KMS-11 (cell line): ENCODE measurements around the gene CAMTA1.

Source experiments
- H2AFZ ChIP-seq: fragments of 200-600 bp; sonication (generic); 2 replicates; pipeline ENCODE4 v1.6.1; 2016; ENCODE audit warnings: antibody characterized with exemption, mixed run types, low read depth
- H3K27ac ChIP-seq: fragments of 200-600 bp; sonication (generic); 2 replicates; pipeline ENCODE4 v1.6.1; 2016; ENCODE audit warnings: mild to moderate bottlenecking, mixed run types
- H3K27me3 ChIP-seq: fragments of 200-600 bp; sonication (generic); 2 replicates; pipeline ENCODE4 v1.6.1; 2017; ENCODE audit warnings: mild to moderate bottlenecking, low read depth, mixed run types, moderate library complexity; ENCODE audit not compliant: insufficient read depth
- H3K36me3 ChIP-seq: fragments of 200-600 bp; sonication (generic); 2 replicates; pipeline ENCODE4 v1.6.1; 2017; ENCODE audit warnings: mild to moderate bottlenecking, mixed run types; ENCODE audit not compliant: insufficient read depth
- H3K4me1 ChIP-seq: fragments of 200-600 bp; sonication (generic); 2 replicates; pipeline ENCODE4 v1.6.1; 2016; ENCODE audit warnings: mild to moderate bottlenecking, low read depth, mixed run types; ENCODE audit not compliant: poor library complexity, severe bottlenecking
- H3K4me2 ChIP-seq: fragments of 200-600 bp; sonication (generic); 2 replicates; pipeline ENCODE4 v1.7.0; 2016; ENCODE audit warnings: mild to moderate bottlenecking, mixed run types
- H3K4me3 ChIP-seq: fragments of 200-600 bp; sonication (generic); IDR thresholded peaks from 2 replicates; pipeline ENCODE4 v1.6.1; 2017; ENCODE audit warnings: low read depth, low read length, mixed read lengths; ENCODE audit not compliant: insufficient read depth
- H3K79me2 ChIP-seq: fragments of 200-600 bp; sonication (generic); 2 replicates; pipeline ENCODE4 v1.6.1; 2016; ENCODE audit warnings: low read depth, mixed run types; ENCODE audit not compliant: insufficient read depth
- H3K9ac ChIP-seq: fragments of 200-600 bp; sonication (generic); 2 replicates; pipeline ENCODE4 v1.6.1; 2016; ENCODE audit warnings: mild to moderate bottlenecking, mixed run types
- H4K20me1 ChIP-seq: fragments of 200-600 bp; sonication (generic); 2 replicates; pipeline ENCODE4 v1.6.1; 2016; ENCODE audit warnings: mild to moderate bottlenecking, mixed run types; ENCODE audit not compliant: insufficient read depth
- CTCF ChIP-seq: fragments of 200-600 bp; sonication (generic); conservative IDR thresholded peaks from 2 replicates; pipeline ENCODE4 v1.6.1; 2017; ENCODE audit warnings: low read depth, mild to moderate bottlenecking, antibody characterized with exemption, low read length, moderate library complexity, mixed read lengths

Gene CAMTA1

DNA sequence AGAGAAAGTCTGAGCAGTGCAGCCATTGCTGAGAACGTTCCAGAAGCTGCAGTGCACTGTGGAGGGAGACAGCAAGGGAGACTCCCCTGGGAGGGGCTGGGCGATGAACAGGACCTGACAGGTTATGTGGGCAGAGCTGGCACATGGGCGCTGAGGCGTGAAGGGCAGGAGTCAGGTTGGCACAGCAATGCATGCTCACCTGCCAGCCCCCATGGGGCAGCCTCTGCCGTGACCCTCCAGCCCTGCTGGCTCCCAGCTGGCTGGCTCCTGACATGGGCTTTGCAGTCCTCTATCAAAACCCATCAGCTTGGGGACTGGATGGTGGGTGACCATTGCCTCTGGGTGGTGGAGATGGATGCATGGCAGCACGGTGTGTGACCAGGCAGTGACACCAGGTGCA, 300.3 kb downstream of the CAMTA1 start:
- no peak overlapping the region for H3K27ac ChIP-seq
- no peaks in the 10 kb centered on the region for H4K20me1 ChIP-seq
- no peak overlapping the region for H3K4me3 ChIP-seq
- no peaks in the 10 kb centered on the region for H3K79me2 ChIP-seq
- no peak overlapping the region for H3K9ac ChIP-seq
- H2AFZ ChIP-seq: no peak overlapping the region
- H3K36me3 ChIP-seq: no peaks in the 10 kb centered on the region
- no peak overlapping the region for H3K4me2 ChIP-seq
- H3K27me3 ChIP-seq: peaks cover 39% of the 10 kb centered on the region; the same call in 1 of the 2 replicates
- no peak for TF ChIP-seq CTCF
- no peaks in the 10 kb centered on the region for H3K4me1 ChIP-seq

- Histone ChIP-seq H3K4me3 (no peak overlapping the region), H3K36me3 (no peaks in the 10 kb centered on the region)
- TF ChIP-seq CTCF: no peak
Observed at GRCh38 chr1:7086106-7086505, 300.9 kb downstream of the CAMTA1 start.

GRCh38 chr1:7087888-7088287, 302.6 kb downstream of the CAMTA1 start:
- H3K36me3 ChIP-seq: no peaks in the 10 kb centered on the region
- H3K4me2 ChIP-seq: no peak overlapping the region
- peaks cover 53% of the 10 kb centered on the region; the same call in 1 of the 2 replicates for H3K27me3 ChIP-seq
- no peaks in the 10 kb centered on the region for H3K4me1 ChIP-seq
- no peak overlapping the region for H3K4me3 ChIP-seq
- H3K9ac ChIP-seq: no peak overlapping the region
- no peaks in the 10 kb centered on the region for H3K79me2 ChIP-seq
- H4K20me1 ChIP-seq: no peaks in the 10 kb centered on the region
- no peak overlapping the region for H3K27ac ChIP-seq
- no peak for TF ChIP-seq CTCF
- no peak overlapping the region for H2AFZ ChIP-seq

More at GRCh38 chr1:7086106-7086505, 300.9 kb downstream of the CAMTA1 start:
- Histone ChIP-seq H3K4me1 (no peaks in the 10 kb centered on the region), H3K27ac (no peak overlapping the region), H3K27me3 (peaks cover 41% of the 10 kb centered on the region; the same call in 1 of the 2 replicates), H4K20me1 (no peaks in the 10 kb centered on the region), H3K4me2 (no peak overlapping the region), H3K9ac (no peak overlapping the region), H3K79me2 (no peaks in the 10 kb centered on the region), H2AFZ (no peak overlapping the region)

- no peak overlapping the region for H3K4me3 ChIP-seq
Observed at GRCh38 chr1:7089497-7089896, 304.2 kb downstream of the CAMTA1 start.

More at GRCh38 chr1:7089497-7089896, 304.2 kb downstream of the CAMTA1 start:
- no peaks in the 10 kb centered on the region for H3K36me3 ChIP-seq
- peaks cover 63% of the 10 kb centered on the region; the same call in 1 of the 2 replicates for H3K27me3 ChIP-seq
- H3K9ac ChIP-seq: no peak overlapping the region
- no peak for TF ChIP-seq CTCF
- H4K20me1 ChIP-seq: no peaks in the 10 kb centered on the region
- H3K4me1 ChIP-seq: no peaks in the 10 kb centered on the region
- no peak overlapping the region for H3K27ac ChIP-seq
- H2AFZ ChIP-seq: no peak overlapping the region
- no peak overlapping the region for H3K4me2 ChIP-seq
- H3K79me2 ChIP-seq: no peaks in the 10 kb centered on the region
